Neural cell (in vitro differentiated cells): ENCODE results near the gene STH. TPM values are rescaled to one million over a fixed set of nuclear protein-coding genes. Genes with fewer than 3 reads are reported as not detected.

ENCODE experiments used
- H2AFZ ChIP-seq: fragments of 200-600, 300-800 bp; sonication (generic), shearing (Covaris generic); 2 replicates; pipeline ENCODE4 v1.6.0; 2014; ENCODE audit warnings: low read depth, mild to moderate bottlenecking, antibody characterized with exemption, low read length, moderate library complexity
- H3F3A ChIP-seq: fragments of 200-600 bp; shearing (Covaris generic); 2 replicates; pipeline ENCODE4 v1.6.1; 2016; ENCODE audit warnings: mild to moderate bottlenecking, moderate library complexity, mixed read lengths, antibody characterized with exemption, low read length; ENCODE audit not compliant: insufficient read depth, poor library complexity, severe bottlenecking
- H3K27ac ChIP-seq: fragments of 200-600, 300-800 bp; sonication (generic), shearing (Covaris generic); 2 replicates; pipeline ENCODE4 v1.5.1; 2014; ENCODE audit warnings: mild to moderate bottlenecking, low read length, moderate library complexity
- H3K27me3 ChIP-seq: fragments of 300-800, 200-600 bp; sonication (generic), shearing (Covaris generic); 2 replicates; pipeline ENCODE4 v1.6.0; 2014; ENCODE audit warnings: mild to moderate bottlenecking, low read depth, low read length, moderate library complexity; ENCODE audit not compliant: insufficient read depth
- H3K36me3 ChIP-seq: fragments of 300-800, 200-600 bp; sonication (generic), shearing (Covaris generic); 2 replicates; pipeline ENCODE4 v1.5.1; 2014; ENCODE audit warnings: mild to moderate bottlenecking, antibody characterized with exemption, low read length, moderate library complexity; ENCODE audit not compliant: insufficient read depth
- H3K4me2 ChIP-seq: fragments of 300-800, 200-600 bp; sonication (generic), shearing (Covaris generic); 2 replicates; pipeline ENCODE4 v1.6.0; 2014; ENCODE audit warnings: mild to moderate bottlenecking, low read length
- H3K4me3 ChIP-seq: fragments of 300-800, 200-600 bp; sonication (generic), shearing (Covaris generic); 2 replicates; pipeline ENCODE4 v1.5.1; 2014; ENCODE audit warnings: mild to moderate bottlenecking, low read length, moderate library complexity
- H3K79me2 ChIP-seq: fragments of 200-600 bp; shearing (Covaris generic); replicated peaks from 2 replicates; pipeline ENCODE4 v1.6.0; 2014; ENCODE audit warnings: mild to moderate bottlenecking, low read length, moderate library complexity; ENCODE audit not compliant: insufficient read depth
- H3K9ac ChIP-seq: fragments of 300-800, 200-600 bp; sonication (generic), shearing (Covaris generic); 2 replicates; pipeline ENCODE4 v1.6.1; 2016; ENCODE audit warnings: mild to moderate bottlenecking, low read length, mixed read lengths
- H3K9me2 ChIP-seq: fragments of 200-600 bp; shearing (Covaris generic); 2 replicates; pipeline ENCODE4 v1.6.1; 2016; ENCODE audit warnings: mild to moderate bottlenecking, low read length, mixed read lengths; ENCODE audit not compliant: insufficient read depth
- H3K9me3 ChIP-seq: fragments of 200-600, 300-800 bp; sonication (generic), shearing (Covaris generic); 2 replicates; pipeline ENCODE4 v1.6.1; 2016; ENCODE audit warnings: mild to moderate bottlenecking, mixed run types, low read length, moderate library complexity, mixed read lengths
- H4K20me1 ChIP-seq: fragments of 200-600 bp; shearing (Covaris generic); 2 replicates; pipeline ENCODE4 v1.6.1; 2016; ENCODE audit warnings: mild to moderate bottlenecking, mixed run types; ENCODE audit not compliant: insufficient read depth
- CTCF ChIP-seq: fragments of 450-650 bp; IDR thresholded peaks from 2 replicates; pipeline ENCODE4 v1.5.1; 2014; ENCODE audit warnings: antibody characterized with exemption, mild to moderate bottlenecking, moderate library complexity; ENCODE audit not compliant: poor library complexity, severe bottlenecking
- EP300 ChIP-seq: fragments of 450-650 bp; conservative IDR thresholded peaks from 2 replicates; pipeline ENCODE4 v1.6.1; 2014; ENCODE audit warnings: antibody characterized with exemption, mild to moderate bottlenecking, moderate library complexity; ENCODE audit not compliant: poor library complexity, severe bottlenecking
- EZH2 ChIP-seq: fragments of 200-600, 300-800 bp; shearing (Covaris generic), sonication (generic); IDR thresholded peaks from 2 replicates; pipeline ENCODE4 v1.6.1; 2014; ENCODE audit warnings: antibody characterized with exemption, low read length, borderline replicate concordance, mild to moderate bottlenecking; ENCODE audit not compliant: insufficient read depth, poor library complexity, severe bottlenecking
- MXI1 ChIP-seq: fragments of 450-650 bp; conservative IDR thresholded peaks from 2 replicates; pipeline ENCODE4 v1.6.1; 2014; ENCODE audit warnings: antibody characterized with exemption, mild to moderate bottlenecking; ENCODE audit not compliant: poor library complexity, severe bottlenecking
- POLR2AphosphoS5 ChIP-seq: IDR thresholded peaks from 2 replicates; pipeline ENCODE4 v1.6.1; 2012
- RAD21 ChIP-seq: fragments of 450-650 bp; conservative IDR thresholded peaks from 2 replicates; pipeline ENCODE4 v1.6.1; 2014; ENCODE audit warnings: antibody characterized with exemption, mild to moderate bottlenecking, moderate library complexity
- REST ChIP-seq: IDR thresholded peaks from 2 replicates; pipeline ENCODE4 v1.6.1; 2012; ENCODE audit warnings: borderline replicate concordance
- SMC3 ChIP-seq: fragments of 450-650 bp; conservative IDR thresholded peaks from 2 replicates; pipeline ENCODE4 v1.6.1; 2014; ENCODE audit warnings: antibody characterized with exemption, mild to moderate bottlenecking, moderate library complexity; ENCODE audit not compliant: poor library complexity
- TAF1 ChIP-seq: IDR thresholded peaks from 2 replicates; pipeline ENCODE4 v1.6.1; 2012; ENCODE audit warnings: low read depth
- polyA plus RNA-seq: library from polyadenylated mRNA; depleted of rRNA; stranded (reverse); fragments of >200 nt; gene quantifications from 2 replicates; pipeline ENCODE4 v1.2.3, GENCODE V29; 2014

The STH gene
- polyA plus RNA-seq, 1 donor from 2014 or later = not detected

GRCh38 chr17:46028981-46029565 lies 30.0 kb downstream of the STH start:
- TF ChIP-seq POLR2AphosphoS5 = peak; percentile 28
- no peak for TF ChIP-seq REST
- TF ChIP-seq MXI1 = no peak
- H3F3A ChIP-seq = no peaks in the 10 kb centered on the region
- H3K79me2 ChIP-seq = no peaks in the 10 kb centered on the region
- H2AFZ ChIP-seq = no peak overlapping the region
- H3K27ac ChIP-seq = no peak overlapping the region
- H3K9me3 ChIP-seq = no peaks in the 10 kb centered on the region
- H3K9me2 ChIP-seq = no peaks in the 10 kb centered on the region
- H3K9ac ChIP-seq = no peak overlapping the region
- H3K27me3 ChIP-seq = no peaks in the 10 kb centered on the region
- H3K36me3 ChIP-seq = peaks cover 26% of the 10 kb centered on the region
- peaks cover 4% of the 10 kb centered on the region for H4K20me1 ChIP-seq
- H3K4me2 ChIP-seq = no peak overlapping the region
- H3K4me3 ChIP-seq = no peak overlapping the region

- Histone ChIP-seq H3K27ac (no peak overlapping the region), H3K36me3 (peaks cover 26% of the 10 kb centered on the region), H3K9me2 (no peaks in the 10 kb centered on the region), H3K9me3 (no peaks in the 10 kb centered on the region), H3K9ac (no peak overlapping the region), H3K79me2 (no peaks in the 10 kb centered on the region), H3F3A (no peaks in the 10 kb centered on the region), H2AFZ (no peak overlapping the region), H3K4me2 (no peak overlapping the region), H4K20me1 (peaks cover 4% of the 10 kb centered on the region), H3K4me3 (no peak overlapping the region), H3K27me3 (no peaks in the 10 kb centered on the region)
- TF ChIP-seq EP300 = no peak
- no peak for TF ChIP-seq TAF1
- no peak for TF ChIP-seq REST
- no peak for TF ChIP-seq SMC3
- no peak for TF ChIP-seq EZH2
- no peak for TF ChIP-seq CTCF
- no peak for TF ChIP-seq MXI1
- no peak for TF ChIP-seq POLR2AphosphoS5
- no peak for TF ChIP-seq RAD21
These were observed 30.6 kb downstream of the STH start for GRCh38 chr17:46029627-46030026.
